SKM-1 (cell line): ENCODE measurements around the gene APOO.

Experiments
- DNase-seq: peaks from one replicate; lab custom pipeline; 2025; ENCODE audit not compliant: unreplicated experiment; lab: John Stamatoyannopoulos, UW

APOO gene

GRCh38 chrX:23788521-23788920 lies 119.2 kb downstream of the APOO start:
- no peak for DNase-seq

- DNase-seq: no peak
Measured at GRCh38 chrX:23787745-23788118, 120.0 kb downstream of the APOO start.

- no peak for DNase-seq
Measured at GRCh38 chrX:23786268-23786815, 121.4 kb downstream of the APOO start.

- no peak for DNase-seq
Measured at GRCh38 chrX:23785580-23785979, 122.2 kb downstream of the APOO start.

DNA sequence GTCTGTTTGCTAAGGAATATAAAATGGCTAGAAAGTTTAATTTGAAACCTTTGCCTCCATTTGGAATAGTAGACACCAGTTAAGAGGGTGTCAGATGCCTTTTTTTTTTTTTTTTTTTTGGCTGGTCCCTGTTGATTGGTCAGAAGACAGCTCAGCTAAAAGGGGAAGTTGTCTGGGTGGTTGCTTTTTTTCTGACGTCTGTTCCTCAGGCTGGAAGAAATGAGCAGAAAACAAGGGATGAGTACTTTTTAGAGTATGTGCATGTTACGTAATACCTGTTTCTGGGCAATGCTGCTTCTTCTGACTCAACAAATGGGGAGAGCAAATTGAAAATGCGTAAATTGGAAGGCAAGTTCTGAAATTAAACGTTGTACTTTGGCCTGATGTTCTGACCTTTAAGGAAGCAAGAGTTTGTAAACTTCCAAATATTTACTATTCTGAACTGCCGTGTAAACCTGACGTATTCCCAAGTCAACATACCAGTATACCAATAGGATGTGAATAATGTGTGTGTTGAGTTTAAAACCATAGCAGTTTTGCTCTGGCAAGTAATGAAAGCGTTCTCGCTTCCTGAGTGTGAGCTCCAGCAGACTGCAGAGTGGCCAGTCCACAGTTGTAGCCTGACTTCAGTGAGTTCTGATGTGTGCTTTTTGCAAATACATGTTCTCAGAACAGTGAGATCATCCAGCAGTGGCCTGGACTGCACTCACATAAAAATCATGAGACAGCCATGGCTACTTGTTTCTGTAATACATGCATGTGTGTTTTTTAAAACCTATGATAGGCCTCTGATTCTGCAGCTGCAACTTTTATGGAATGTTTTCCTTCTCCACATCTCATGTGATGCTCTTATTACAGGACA lies 123.0 kb downstream of the APOO start:
- DNase-seq: peak; percentile 62

GRCh38 chrX:23783589-23784469 lies 123.9 kb downstream of the APOO start:
- DNase-seq: no peak
